ENCODE results near the gene ATP5F1E. TPM values are rescaled to one million over a fixed set of nuclear protein-coding genes. Genes with fewer than 3 reads are reported as not detected.

The ATP5F1E gene
- total RNA-seq, 1 donor: 27.2 TPM

DNA sequence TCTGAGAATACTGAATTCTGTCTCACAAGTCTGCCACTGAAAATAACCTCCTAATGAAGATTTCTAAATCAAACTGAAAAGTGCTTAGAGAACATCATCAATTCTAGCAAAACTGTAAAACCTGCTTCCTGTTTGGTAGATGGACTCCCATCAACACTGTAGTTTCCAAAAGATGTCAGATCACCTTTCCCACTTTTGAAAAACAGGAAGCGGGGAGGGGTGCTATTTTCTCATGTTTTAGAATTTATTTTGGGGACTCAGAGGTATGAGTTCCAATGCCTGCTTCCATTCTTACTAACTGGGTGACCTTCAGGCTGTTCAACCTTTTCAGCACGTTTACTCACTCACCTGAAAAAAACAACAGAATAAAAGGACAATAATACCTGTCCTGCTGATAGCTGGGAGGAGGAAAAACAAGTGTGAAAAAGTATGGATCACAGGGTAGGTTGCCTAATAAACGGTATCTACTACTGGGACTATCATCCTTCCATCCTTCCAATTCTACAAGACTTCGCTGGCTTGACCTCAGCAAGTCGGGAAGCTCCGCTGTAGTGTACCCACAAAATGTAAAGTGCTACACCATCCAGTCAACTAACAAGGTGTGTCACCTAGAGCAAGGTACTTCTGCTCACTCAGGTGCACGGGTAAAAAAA lies 1.1 kb downstream of the ATP5F1E start:
- TF ChIP-seq, protein P1, sequence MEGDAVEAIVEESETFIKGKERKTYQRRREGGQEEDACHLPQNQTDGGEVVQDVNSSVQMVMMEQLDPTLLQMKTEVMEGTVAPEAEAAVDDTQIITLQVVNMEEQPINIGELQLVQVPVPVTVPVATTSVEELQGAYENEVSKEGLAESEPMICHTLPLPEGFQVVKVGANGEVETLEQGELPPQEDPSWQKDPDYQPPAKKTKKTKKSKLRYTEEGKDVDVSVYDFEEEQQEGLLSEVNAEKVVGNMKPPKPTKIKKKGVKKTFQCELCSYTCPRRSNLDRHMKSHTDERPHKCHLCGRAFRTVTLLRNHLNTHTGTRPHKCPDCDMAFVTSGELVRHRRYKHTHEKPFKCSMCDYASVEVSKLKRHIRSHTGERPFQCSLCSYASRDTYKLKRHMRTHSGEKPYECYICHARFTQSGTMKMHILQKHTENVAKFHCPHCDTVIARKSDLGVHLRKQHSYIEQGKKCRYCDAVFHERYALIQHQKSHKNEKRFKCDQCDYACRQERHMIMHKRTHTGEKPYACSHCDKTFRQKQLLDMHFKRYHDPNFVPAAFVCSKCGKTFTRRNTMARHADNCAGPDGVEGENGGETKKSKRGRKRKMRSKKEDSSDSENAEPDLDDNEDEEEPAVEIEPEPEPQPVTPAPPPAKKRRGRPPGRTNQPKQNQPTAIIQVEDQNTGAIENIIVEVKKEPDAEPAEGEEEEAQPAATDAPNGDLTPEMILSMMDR (IDR thresholded peaks at IDR 0.05; ENCODE audit: insufficient read depth, low read depth, low read length): no peak
- no peak for DNase-seq (ENCODE audit: low read depth)
- H3K4me3 ChIP-seq (ENCODE audit: low read depth, low read length): peak overlapping the region; percentile 82

DNA sequence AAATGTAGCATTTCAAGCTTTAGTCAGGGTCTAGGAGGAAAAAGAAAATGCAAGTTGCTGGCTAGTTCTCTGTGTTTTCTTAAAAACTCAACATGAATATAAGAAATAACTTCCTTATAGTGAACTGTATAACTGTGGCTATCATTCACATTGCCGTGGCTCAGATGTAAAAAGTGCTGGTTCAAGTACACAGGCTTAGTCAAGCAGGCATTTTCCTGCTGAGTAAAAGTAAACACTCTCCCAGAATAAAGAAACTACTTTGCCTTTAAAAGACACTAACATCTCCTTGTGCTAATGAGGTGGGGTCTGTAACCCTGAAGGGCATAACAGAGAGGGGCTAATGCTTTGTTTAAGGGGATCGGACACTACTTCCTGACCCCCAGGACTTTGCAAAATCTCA lies 3.3 kb downstream of the ATP5F1E start:
- TF ChIP-seq, protein P1 (IDR thresholded peaks at IDR 0.05; ENCODE audit: insufficient read depth, low read depth, low read length): no peak
- H3K4me3 ChIP-seq (ENCODE audit: low read depth, low read length): peak overlapping the region; percentile 45
- peak; percentile 16 for DNase-seq (ENCODE audit: low read depth)

DNA sequence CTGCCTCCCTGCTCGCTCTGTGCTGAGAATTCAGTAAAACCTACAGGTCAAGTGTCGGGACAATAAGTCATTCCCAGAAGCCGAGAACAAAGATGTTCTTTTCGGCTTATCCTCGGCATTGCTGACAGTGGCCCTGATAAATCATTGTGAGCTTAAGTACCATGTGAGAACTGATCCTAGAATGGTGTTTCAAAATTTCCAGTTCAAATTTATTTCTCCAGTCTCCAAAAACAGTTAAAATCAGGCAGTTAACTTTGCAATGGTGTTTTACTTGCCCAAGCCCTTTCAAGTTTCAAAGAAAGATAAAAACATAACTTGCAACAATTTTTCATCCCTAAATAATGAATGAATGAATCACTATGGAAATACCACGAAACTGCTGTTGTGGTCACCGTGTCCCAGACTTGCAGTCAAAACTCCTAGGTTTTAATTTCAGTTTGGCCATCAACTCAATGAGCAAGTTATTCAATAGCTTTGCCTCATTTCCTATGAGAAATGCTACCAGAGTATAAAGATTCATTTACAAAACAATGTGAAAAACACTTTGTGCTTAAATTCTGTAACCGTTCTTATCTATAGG lies 4.3 kb downstream of the ATP5F1E start:
- peak; percentile 47 for DNase-seq (ENCODE audit: low read depth)
- H3K4me3 ChIP-seq (ENCODE audit: low read depth, low read length): no peak overlapping the region
- TF ChIP-seq, protein P1 (IDR thresholded peaks at IDR 0.05; ENCODE audit: insufficient read depth, low read depth, low read length): no peak

DNA sequence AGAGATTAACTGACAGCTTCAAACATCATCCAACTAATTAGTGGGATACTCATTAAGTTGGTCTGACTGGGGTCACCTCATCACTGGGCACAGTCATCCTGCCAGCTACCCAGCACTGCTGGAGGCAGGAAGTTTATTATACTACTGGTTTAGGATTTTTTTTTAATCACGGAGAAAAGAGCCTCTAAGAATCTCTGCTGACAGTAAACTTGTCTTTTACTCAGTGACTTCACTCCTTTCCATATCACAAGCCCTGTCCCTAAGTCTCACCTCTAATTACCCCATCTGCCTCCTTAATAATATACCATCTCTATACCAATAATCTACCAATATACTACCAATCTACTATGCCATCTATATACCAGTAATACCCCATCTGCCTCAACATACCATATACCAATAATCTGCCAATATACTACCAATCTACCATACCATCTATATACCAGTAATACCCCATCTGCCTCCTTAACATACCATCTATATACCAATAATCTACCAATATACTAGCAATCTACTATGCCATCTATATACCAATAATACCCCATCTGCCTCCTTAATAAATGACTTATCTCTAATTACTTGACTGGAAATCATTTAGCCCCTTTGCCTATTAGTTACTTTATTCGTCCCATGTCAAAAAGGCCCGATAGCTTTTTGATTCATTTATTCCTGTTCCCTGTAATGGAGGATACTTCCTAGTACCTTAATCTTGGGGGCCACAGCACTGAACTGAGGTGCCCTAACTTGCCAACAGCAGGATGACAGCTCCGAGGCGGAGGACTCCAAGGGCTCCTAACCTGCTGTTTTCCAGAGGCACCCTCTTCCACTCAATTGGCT lies 5.0 kb downstream of the ATP5F1E start:
- H3K4me3 ChIP-seq (ENCODE audit: low read depth, low read length): no peak overlapping the region
- no peak for DNase-seq (ENCODE audit: low read depth)
- TF ChIP-seq, protein P1 (IDR thresholded peaks at IDR 0.05; ENCODE audit: insufficient read depth, low read depth, low read length): no peak

GRCh38 chr20:59025511-59025910 lies 6.6 kb downstream of the ATP5F1E start:
- no peak overlapping the region for H3K4me3 ChIP-seq (ENCODE audit: low read depth, low read length)
- TF ChIP-seq, protein P1 (IDR thresholded peaks at IDR 0.05; ENCODE audit: insufficient read depth, low read depth, low read length): no peak
- DNase-seq (ENCODE audit: low read depth): no peak

GRCh38 chr20:59025086-59025485 lies 7.0 kb downstream of the ATP5F1E start:
- no peak for DNase-seq (ENCODE audit: low read depth)
- H3K4me3 ChIP-seq (ENCODE audit: low read depth, low read length): no peak overlapping the region
- TF ChIP-seq, protein P1 (IDR thresholded peaks at IDR 0.05; ENCODE audit: insufficient read depth, low read depth, low read length): no peak
